Prostate gland (tissue), 2 donors: ENCODE results near the gene KRTAP4-11. TPM values are rescaled to one million over a fixed set of nuclear protein-coding genes. Genes with fewer than 3 reads are reported as not detected.
"Not testable (repeated sequence)": the region's sequence is repeated elsewhere in the genome, so short reads cannot be mapped to it uniquely, and the experiment has no call there.

ENCODE experiments used
- DNase-seq: peaks from one replicate; pipeline ENCODE4 v3.0.0-alpha.2; 2019; ENCODE audit warnings: low spot score
- H3K27ac ChIP-seq, 2 donors: fragments of 200-600 bp; sonication (generic); 2 replicates each; pipeline ENCODE4 v1.5.1; 2017 to 2019
- H3K27me3 ChIP-seq: fragments of 200-600 bp; sonication (generic); replicated peaks from 2 replicates; pipeline ENCODE4 v1.5.1; 2019; ENCODE audit not compliant: insufficient read depth
- H3K36me3 ChIP-seq, 2 donors: fragments of 200-600 bp; sonication (generic); 1 replicate in 1 of 2; 2 replicates in 1 of 2; pipeline versions ENCODE4 v1.5.1 to v1.8.1; 2017 to 2019
- H3K4me1 ChIP-seq: fragments of 200-600 bp; sonication (generic); replicated peaks from 2 replicates; pipeline ENCODE4 v1.5.1; 2019
- H3K4me3 ChIP-seq, 2 donors: fragments of 200-600 bp; sonication (generic); 2 replicates each; pipeline ENCODE4 v1.5.1; 2017 to 2019
- H3K9me3 ChIP-seq: fragments of 200-600 bp; sonication (generic); 2 replicates; pipeline ENCODE4 v1.5.1; 2017
- CTCF ChIP-seq, 4 experiments: fragments of 200-600 bp in 2 of 4; fragments of 450-650 bp in 2 of 4; sonication (generic) in 2 of 4; IDR thresholded peaks; 1 replicate in 3 of 4; 2 replicates in 1 of 4; pipeline ENCODE4 v1.5.1; 2016 to 2019; ENCODE audit warnings: antibody characterized with exemption in 4 of 4, mild to moderate bottlenecking in 2 of 4, moderate library complexity in 2 of 4
- POLR2A ChIP-seq: fragments of 450-650 bp; IDR thresholded peaks from one replicate; pipeline ENCODE4 v1.6.1; 2016; ENCODE audit warnings: antibody characterized with exemption, mild to moderate bottlenecking
- POLR2AphosphoS5 ChIP-seq: sonication (generic); formaldehyde crosslinking; IDR thresholded peaks from one replicate; pipeline ENCODE4 v1.6.1; 2017; ENCODE audit warnings: antibody characterized with exemption
- WGBS: methylation state at CpG from one replicate; pipeline ENCODE4 v1.1.5; 2018; 5-methylcytosine and 5-hydroxymethylcytosine counted together
- intact Hi-C: fragments of 100-400 bp; cut with DNase I; formaldehyde crosslinking; loops from one replicate; pipeline ENCODE4 v1.14.2; 2022
- total RNA-seq, 2 donors: library from RNA; depleted of rRNA; stranded (reverse); fragments of >200 nt; gene quantifications; one replicate each; pipeline ENCODE4 v1.1.0, GENCODE V29; 2016

KRTAP4-11 gene
- total RNA-seq, 2 donors from 2014 or later, result not detected

GRCh38 chr17:41121742-41122141, 3.6 kb upstream of the KRTAP4-11 start:
- Histone ChIP-seq H3K27ac (no peak overlapping the region), H3K27me3 (no peaks in the 10 kb centered on the region), H3K36me3 (no peaks in the 10 kb centered on the region), H3K9me3 (no peaks in the 10 kb centered on the region), H3K4me1 (no peaks in the 10 kb centered on the region), H3K4me3 (no peak overlapping the region)
- 88% methylated on average over 2 of the region's 2 CpGs for WGBS
- intact Hi-C loops, result no loop called here
- TF ChIP-seq POLR2AphosphoS5, result no peak
- no peak for TF ChIP-seq POLR2A
- no peak for TF ChIP-seq CTCF (IDR thresholded peaks at IDR 0.05)
- DNase-seq, result no peak

GRCh38 chr17:41119696-41120690, 1.8 kb upstream of the KRTAP4-11 start:
- H3K27ac ChIP-seq, H3K36me3 ChIP-seq, H3K4me3 ChIP-seq, H3K4me1 ChIP-seq, H3K9me3 ChIP-seq, H3K27me3 ChIP-seq, DNase-seq, intact Hi-C loops: not testable (repeated sequence)
- 78% methylated on average over 11 of the region's 11 CpGs for WGBS

- TF ChIP-seq POLR2AphosphoS5 (no peak), POLR2A (no peak), CTCF (IDR thresholded peaks at IDR 0.05) (no peak)
- DNase-seq, result no peak
- Histone ChIP-seq H3K4me1 (no peaks in the 10 kb centered on the region), H3K27me3 (no peaks in the 10 kb centered on the region), H3K27ac (no peak overlapping the region), H3K9me3 (no peaks in the 10 kb centered on the region), H3K4me3 (no peak overlapping the region), H3K36me3 (no peaks in the 10 kb centered on the region)
- intact Hi-C loops, result no loop called here
- 95% methylated on average over 4 of the region's 4 CpGs for WGBS
Observed at GRCh38 chr17:41118721-41119120, 548 bp upstream of the KRTAP4-11 start.

- H3K4me1 ChIP-seq, result no peaks in the 10 kb centered on the region
- H3K4me3 ChIP-seq, result no peak overlapping the region
- DNase-seq, result no peak
- intact Hi-C loops, result no loop called here
- no peak overlapping the region for H3K27ac ChIP-seq
- 58% methylated on average over 5 of the region's 5 CpGs for WGBS
- no peaks in the 10 kb centered on the region for H3K27me3 ChIP-seq
- H3K36me3 ChIP-seq, result no peaks in the 10 kb centered on the region
- H3K9me3 ChIP-seq, result no peaks in the 10 kb centered on the region
- TF ChIP-seq POLR2A (no peak), POLR2AphosphoS5 (no peak), CTCF (IDR thresholded peaks at IDR 0.05) (no peak)
Observed at GRCh38 chr17:41116297-41116696, 1.9 kb downstream of the KRTAP4-11 start.

- no peaks in the 10 kb centered on the region for H3K4me1 ChIP-seq
- no peaks in the 10 kb centered on the region for H3K36me3 ChIP-seq
- 79% methylated on average over 2 of the region's 2 CpGs for WGBS
- TF ChIP-seq CTCF (IDR thresholded peaks at IDR 0.05) (no peak), POLR2A (no peak), POLR2AphosphoS5 (no peak)
- intact Hi-C loops, result no loop called here
- no peak for DNase-seq
- H3K4me3 ChIP-seq, result no peak overlapping the region
- no peak overlapping the region for H3K27ac ChIP-seq
- H3K27me3 ChIP-seq, result no peaks in the 10 kb centered on the region
- H3K9me3 ChIP-seq, result no peaks in the 10 kb centered on the region
Observed at GRCh38 chr17:41111151-41111885, 6.9 kb downstream of the KRTAP4-11 start.

GRCh38 chr17:41108728-41109386, 9.3 kb downstream of the KRTAP4-11 start:
- H3K36me3 ChIP-seq, H3K9me3 ChIP-seq, H3K27ac ChIP-seq, H3K4me3 ChIP-seq, H3K27me3 ChIP-seq, DNase-seq, intact Hi-C loops, H3K4me1 ChIP-seq: not testable (repeated sequence)
- WGBS, result 0% methylated on average over 1 of the region's 1 CpG
